Glomerular visceral epithelial cell (primary cell): ENCODE data around the gene ITIH3.

Source experiments
- DNase-seq: peaks from one replicate; pipeline ENCODE4 v3.0.0-alpha.2; 2016; ENCODE audit errors: extremely low spot score

Gene ITIH3

DNA sequence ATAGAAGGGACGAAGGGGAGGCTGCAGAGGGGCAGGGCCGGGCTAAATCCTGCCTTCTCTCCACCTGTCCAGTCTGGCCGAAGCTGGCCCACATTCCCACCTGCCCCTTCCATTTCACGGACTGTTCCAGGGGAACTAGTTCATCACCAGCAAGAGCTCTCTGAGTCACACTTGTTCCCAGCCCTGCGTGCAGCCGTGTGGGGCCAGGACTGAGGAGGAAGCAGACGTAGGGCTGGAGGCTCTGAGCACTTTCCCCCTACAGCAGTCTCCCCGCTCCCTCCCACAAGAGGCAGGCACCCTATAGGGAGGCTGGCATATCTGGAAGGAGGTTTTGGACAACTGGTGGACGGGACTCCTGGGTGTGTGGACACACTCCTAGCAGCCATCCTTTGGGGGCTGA lies 32.8 kb downstream of the ITIH3 start:
- DNase-seq: peak; percentile 80

DNA sequence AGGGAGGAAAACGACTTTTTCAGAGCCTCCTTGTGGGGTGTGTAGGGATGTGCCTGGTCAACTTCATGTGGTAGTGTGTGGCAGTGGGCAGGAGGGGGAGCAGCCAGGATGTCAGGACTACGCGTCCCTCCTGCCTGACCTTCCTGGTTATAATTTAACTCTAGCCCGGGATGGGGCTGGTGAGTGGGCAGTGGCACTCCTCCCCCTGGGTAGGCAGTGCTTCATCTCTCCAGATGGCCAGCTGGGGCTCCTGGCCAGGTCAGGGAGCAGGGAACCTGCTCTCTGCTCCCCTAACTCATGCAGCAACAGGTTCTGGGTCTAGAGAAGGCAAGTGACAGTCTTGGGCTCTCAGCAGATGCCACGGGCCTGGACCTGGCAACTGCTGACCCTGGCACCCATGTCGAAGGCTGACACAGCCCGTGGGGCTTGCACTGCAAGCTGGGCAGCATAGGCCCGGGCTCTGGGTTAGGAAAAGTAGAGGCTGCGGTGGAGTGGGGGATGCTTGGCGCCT lies 33.3 kb downstream of the ITIH3 start:
- peak; percentile 89 for DNase-seq

DNA sequence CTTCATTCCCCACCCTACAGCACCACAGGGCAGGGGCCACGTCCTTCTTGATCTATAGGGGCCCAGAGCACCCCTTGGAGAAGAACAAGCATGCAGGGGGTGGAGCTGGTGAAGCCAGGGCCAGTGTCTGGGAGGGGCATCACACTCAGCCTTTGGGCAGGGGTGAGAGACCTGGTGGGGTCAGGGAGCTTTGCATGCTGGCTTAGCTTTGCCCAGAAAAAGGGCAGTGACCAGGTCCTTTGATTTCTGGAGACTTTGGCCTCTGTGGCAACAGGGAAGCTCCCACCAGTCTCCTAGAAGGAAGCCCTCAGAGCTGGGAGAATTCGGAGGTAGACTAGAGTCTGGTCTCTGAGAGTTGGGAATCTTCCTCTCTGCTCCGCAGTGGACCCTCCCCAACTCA lies 34.9 kb downstream of the ITIH3 start:
- no peak for DNase-seq

GRCh38 chr3:52829906-52830463 lies 35.4 kb downstream of the ITIH3 start:
- no peak for DNase-seq

DNA sequence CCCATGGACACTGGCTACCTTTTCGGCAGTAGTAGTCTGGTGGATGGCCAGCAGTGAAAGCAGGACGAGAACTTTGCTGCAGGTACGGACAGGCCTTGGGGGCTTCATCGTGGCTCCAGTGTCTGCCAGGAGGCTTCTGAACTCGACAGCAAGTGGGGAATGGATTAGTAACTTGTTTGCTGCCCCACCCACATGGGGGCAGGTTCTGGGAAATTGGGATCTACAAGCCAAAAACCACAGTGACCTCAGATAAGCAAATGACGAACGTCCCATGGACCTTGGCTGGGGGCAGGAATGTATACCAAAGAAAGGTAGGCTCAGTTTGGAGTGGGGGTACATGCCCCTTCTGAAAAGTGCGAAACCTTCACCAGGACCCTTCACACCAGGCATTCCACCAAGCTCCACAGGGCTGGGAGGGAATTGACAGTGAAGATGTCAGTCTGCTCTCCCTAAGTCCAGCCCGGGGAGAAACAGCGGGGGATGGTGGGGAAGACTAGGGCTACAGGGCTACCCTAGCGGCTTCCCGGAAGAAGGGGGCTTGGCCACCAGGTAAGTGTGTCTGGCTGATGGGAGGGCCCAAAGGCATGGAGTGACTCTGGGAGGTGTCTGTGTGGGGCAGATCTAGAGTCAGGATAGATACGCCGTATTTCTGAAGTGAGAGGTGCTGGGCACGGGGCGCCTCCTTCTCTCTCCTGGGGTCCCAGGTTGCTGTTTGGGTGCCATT lies 36.1 kb downstream of the ITIH3 start, which contains the start of gene ITIH4:
ITIH4 (minus strand) TSS at position 138 of the 724 bp plus-strand sequence; CDS start at position 108, 30 bp downstream.
- no peak for DNase-seq

DNA sequence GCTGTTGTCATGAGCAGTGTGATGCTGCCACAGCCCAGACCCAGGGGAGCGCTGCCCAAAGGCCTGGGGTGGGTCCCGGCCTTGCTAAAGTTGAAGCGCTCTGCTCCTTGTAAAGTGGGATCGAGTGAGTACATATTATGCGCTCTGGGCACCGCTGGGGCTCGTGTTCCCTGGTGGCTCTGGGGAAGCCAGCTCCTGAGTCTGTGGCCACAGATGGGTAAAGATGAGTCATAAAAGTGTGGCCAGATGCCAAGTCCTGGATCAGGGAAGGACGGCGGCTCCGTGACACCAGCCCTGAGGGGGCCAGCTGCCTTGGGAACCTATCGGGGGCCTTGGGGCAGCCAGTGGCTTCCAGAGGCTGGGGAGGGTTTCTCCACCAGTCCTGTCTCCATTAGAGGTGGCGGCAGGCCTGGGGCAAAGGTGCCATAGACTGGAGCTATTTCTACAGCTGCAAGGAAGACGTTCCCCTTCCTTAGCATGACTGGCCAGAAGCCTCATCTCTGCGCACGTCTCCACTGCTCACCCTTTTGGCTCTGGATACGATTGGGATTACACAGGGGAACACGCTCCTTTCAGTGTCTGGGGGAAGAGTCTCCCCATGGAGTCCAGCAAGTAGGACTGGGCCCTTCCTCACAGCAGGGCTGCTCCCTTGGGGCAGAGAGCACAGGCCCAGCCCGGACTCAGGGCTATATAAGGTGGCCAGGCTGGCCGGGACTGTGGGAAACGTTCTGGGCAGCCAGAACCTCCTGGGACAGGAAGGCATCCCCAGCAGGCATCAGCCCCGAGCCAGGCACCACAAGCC lies 37.1 kb downstream of the ITIH3 start:
- DNase-seq: peak; percentile 90

- DNase-seq: no peak
These were observed 38.6 kb downstream of the ITIH3 start for GRCh38 chr3:52833202-52833601.

DNA sequence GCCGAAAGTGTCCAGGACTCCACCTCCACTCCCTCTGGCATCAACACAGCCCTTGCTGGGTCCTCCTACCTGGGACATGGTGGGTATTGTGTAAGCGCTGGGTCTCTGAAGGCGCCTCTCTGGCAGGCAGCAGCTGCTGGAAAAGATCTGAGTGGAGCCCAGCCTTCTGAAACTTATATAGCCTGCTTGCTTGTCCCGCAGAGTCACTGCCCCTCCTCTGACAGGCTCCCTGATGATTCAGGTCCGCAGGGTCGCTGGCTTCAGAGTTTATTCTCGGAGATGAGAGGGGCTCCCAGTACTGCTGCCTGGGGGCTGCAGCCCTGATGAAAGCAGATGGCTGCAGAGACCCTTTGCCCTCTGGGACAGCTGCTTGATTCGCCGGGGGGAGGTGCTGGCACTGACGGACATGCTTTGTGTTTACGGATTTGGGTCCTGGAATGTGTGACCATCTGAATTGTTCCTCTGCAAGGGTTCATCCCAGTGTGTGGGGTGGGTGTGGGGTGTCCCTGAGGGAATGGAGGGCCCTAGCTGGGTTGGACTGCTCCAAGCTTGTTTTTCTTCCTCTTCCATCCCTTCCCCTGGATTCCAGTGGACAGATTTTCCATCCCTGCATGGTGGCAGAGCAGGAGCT lies 40.4 kb downstream of the ITIH3 start, which contains the start of gene MUSTN1:
MUSTN1 (minus strand) TSS at position 149 of the 631 bp plus-strand sequence; CDS start at position 78, 71 bp downstream.
- no peak for DNase-seq

- no peak for DNase-seq
These were observed 41.3 kb downstream of the ITIH3 start for GRCh38 chr3:52835766-52836470.

DNA sequence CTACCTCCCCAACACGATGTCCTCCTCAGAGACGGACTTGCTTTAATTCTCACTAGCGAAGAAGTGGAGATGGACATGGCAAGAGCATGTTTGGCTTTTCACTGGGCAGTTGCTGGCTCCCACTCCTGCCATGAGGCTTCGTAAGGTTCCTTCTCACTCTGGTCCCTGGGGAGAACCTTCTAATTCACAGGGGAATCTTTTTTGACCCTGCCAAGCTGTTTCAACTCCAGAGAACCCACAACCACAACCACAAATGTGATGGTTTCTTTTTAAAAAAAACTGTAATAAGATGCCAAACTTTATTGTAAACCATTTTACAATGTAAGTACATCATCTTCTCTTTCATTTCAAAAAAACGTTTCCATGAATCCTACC lies 41.9 kb downstream of the ITIH3 start:
- DNase-seq: no peak

GRCh38 chr3:52836986-52837385 lies 42.4 kb downstream of the ITIH3 start:
- DNase-seq: no peak

- DNase-seq: no peak
These were observed 44.1 kb downstream of the ITIH3 start for GRCh38 chr3:52838561-52839267.

DNA sequence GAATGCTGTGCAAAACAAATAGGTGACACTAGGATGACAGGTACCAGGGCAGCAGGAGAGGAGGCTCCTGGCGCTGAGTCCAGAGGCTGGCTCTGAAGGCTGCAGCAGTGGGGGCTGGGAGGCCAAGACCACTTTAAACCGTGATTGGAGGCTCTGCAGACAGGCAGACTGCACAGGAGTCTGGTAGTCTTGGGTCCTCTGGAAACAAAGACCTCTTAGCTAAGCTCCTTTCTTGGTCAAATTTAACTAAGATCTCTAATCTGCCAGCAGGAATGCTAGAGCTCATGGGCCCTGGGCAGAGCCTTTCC lies 44.6 kb downstream of the ITIH3 start:
- no peak for DNase-seq

DNA sequence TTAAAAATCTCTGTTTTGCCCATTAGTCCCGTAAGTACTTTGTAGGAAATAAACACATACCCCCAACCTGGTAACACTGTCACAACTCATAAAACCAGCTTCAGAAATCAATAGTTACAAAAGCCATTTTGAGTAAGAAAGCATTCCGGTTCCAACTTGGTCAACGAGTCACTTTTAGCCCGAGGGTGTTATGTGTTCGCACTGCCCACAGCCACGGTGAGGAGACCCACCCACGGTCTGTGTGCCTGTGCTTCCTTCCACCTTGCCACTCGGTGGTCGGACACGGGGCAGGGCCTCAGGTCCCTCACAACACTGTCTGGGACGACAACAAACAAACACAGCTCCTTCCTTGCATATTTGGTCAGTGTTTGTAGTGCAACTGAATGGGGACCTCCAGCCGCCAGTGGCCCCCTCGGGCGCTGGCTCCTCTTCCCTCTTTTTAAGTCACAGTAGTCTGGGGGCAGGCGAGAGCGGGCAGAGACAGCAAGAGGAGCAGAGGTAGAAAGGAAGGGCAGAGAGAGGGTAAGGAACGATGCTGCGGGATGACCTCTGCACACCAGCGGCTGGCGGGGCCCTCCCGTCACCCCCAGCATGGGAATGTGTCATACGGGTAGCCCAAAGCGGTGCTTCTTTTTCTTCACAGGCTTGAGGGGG lies 45.4 kb downstream of the ITIH3 start:
- DNase-seq: no peak

GRCh38 chr3:52841211-52841980 lies 46.8 kb downstream of the ITIH3 start:
- no peak for DNase-seq

DNA sequence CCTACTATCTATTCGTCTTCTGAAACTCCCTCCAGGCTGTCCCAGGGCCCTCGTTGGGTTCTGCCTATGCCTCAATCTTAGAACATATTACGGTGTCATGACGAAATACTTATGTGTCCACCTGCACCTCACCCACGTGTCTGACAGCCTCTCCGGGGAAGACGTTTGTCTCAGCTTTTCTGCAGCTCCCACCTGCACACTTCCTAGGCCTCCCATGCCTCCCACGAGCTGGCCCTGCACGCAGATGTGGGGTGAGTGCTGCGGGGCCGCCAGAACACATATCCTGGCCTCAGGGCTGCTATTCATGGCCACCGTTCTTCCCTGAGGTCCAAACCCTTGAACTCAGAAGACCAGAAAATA lies 47.4 kb downstream of the ITIH3 start:
- no peak for DNase-seq

DNA sequence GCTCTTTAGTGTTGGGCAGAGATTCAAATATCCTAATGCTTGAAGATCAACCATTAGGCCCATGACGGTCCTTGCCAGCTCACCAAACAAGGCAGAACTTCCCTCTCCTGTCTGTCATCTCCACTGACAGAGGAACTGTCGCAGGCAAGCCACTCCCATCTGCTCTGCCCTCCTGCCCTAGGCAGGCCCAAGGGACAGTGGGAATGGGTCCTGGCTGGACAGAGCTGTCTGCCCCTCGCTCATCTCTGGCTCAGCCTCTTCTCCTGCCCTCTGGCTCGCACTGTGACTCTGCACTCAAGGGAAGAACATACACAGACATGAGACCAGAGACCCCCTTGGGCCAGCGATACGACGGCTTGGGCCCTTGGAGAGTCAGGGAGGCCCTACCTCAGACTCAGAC lies 47.8 kb downstream of the ITIH3 start:
- DNase-seq: no peak

- no peak for DNase-seq
These were observed 48.7 kb downstream of the ITIH3 start for GRCh38 chr3:52843108-52843865.

DNA sequence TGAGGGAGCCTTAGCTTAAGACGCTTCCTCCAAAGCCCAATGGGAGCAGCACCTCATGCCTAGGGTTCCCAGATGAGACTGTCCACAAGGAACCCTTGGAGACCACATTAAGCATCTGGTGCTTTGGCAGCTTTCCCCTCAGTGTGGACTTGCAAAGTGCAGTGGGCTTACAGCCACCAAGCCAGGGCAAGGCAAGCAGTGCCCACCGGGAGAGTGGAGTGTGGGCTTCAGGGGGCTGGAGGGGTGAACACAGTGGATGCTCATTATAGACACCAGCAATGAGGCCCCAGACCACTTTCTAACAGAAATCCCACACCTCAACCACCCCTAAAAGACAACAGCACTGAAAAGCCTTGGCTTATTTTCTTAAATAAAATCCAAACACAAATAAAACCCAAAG lies 49.3 kb downstream of the ITIH3 start:
- no peak for DNase-seq
